ENCODE results near the gene WDTC1. TPM values are rescaled to one million over a fixed set of nuclear protein-coding genes. Genes with fewer than 3 reads are reported as not detected.

WDTC1 gene
- total and polyA plus RNA-seq, 9 of the 15 experiments (the other 6 are each of a cell fraction or from before 2014, with no cell fraction given): 0.18 to 32.3 (median 8.8) TPM

DNA sequence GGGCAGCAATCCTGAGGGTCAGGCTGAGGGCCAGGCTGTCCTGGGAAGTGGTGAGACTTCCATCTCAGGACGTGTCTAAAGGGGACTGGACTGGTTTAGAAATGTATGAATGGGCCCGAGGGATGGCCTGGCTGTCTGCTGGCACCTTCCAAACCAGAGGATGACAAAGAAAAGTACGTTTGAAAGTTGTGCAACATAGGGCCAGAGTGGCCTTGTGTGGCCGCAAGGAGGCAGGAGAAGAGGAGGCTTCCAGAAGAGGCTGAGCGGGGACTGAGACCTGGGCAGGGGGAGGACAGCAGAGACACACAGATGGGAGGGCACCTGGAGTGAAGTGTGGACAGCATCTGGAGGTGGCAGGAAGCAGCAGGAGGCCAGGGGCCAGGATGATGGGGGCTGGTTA, 104.8 kb downstream of the WDTC1 start:
- ChIA-PET CTCF (ENCODE audit: low intra/inter-chr PET ratio) (no interaction called here), POLR2A (interaction anchor here (0.6 to 4.2 kb wide), 9 partner anchors 10 to 598 kb away, joined by 3 to 23 read pairs (median 4); no protein-coding TSS in a partner anchor)
- Histone ChIP-seq H3K27me3 (ENCODE audit: control insufficient read depth in 2 of 2, insufficient read depth in 2 of 2, low read length in 2 of 2) (no peaks in the 10 kb centered on the region), H3K79me2 (ENCODE audit: control insufficient read depth, insufficient read depth, low read length) (no peaks in the 10 kb centered on the region; the same call in 2 of the 3 replicates), H3K4me2 (ENCODE audit: insufficient read depth, low read length) (no peak overlapping the region), H3K9me1 (ENCODE audit: control insufficient read depth, insufficient read depth, low read length) (no peaks in the 10 kb centered on the region), H3K9me3 (replicated peaks; ENCODE audit: control insufficient read depth, insufficient read depth, low read depth, low read length) (no peaks in the 10 kb centered on the region), H3K4me1 (replicated peaks in 1 of 2; ENCODE audit: control insufficient read depth in 2 of 2, insufficient read depth in 2 of 2, low read length in 2 of 2) (peaks cover 24 to 26% of the 10 kb centered on the region in 2 experiments), H3K9ac (ENCODE audit: insufficient read depth in 1 of 2, low read depth in 2 of 2, low read length in 2 of 2) (no peak overlapping the region; a peak in 1 of 4 replicates), H3K36me3 (ENCODE audit: control insufficient read depth, insufficient read depth, low read length) (peaks cover 27% of the 10 kb centered on the region; the same call in 2 of the 3 replicates), H2AFZ (ENCODE audit: low read depth, low read length) (no peak overlapping the region), H4K20me1 (replicated peaks; ENCODE audit: control insufficient read depth, insufficient read depth, low read length) (no peaks in the 10 kb centered on the region), H3K4me3 (no peak overlapping the region), H3K27ac (ENCODE audit: extremely low read depth, low read depth, low read length) (no peak overlapping the region)
- in situ Hi-C loops (cut with MboI): no loop called here
- TF ChIP-seq, protein P1, sequence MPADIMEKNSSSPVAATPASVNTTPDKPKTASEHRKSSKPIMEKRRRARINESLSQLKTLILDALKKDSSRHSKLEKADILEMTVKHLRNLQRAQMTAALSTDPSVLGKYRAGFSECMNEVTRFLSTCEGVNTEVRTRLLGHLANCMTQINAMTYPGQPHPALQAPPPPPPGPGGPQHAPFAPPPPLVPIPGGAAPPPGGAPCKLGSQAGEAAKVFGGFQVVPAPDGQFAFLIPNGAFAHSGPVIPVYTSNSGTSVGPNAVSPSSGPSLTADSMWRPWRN (IDR thresholded peaks at IDR 0.05; ENCODE audit: low read depth): no peak
- TF ChIP-seq ZNF561 (CRISPR knock-in tag; conservative IDR thresholded peaks at IDR 0.05) (no peak), CEBPB (tag; IDR thresholded peaks at IDR 0.05) (peak; percentile 89), RBM39 (optimal IDR thresholded peaks at IDR 0.05; ENCODE audit: low read depth, low read length) (peak; percentile 1), SMARCA5 (IDR thresholded peaks at IDR 0.05) (0 out of 2 replicates have a peak, but pooled peaks have one; percentile 26), CEBPG (CRISPR knock-in tag; IDR thresholded peaks at IDR 0.05) (peak; percentile 79), CEBPG (tag; conservative IDR thresholded peaks at IDR 0.05 in 1 of 2, IDR thresholded peaks at IDR 0.05 in 1 of 2) (0 out of 4 replicates have a peak, but pooled peaks of 1 of the 2 experiments have one; percentile 34)
- 42% methylated on average over 5 of the region's 5 CpGs for WGBS (ENCODE audit: insufficient coverage, low coverage, missing lambda C conversion rate)
- no peak for DNase-seq (ENCODE audit: extremely low read depth in 1 of 4, low spot score in 3 of 4)
- intact Hi-C loops (cut with micrococcal nuclease): no loop called here
- ATAC-seq: no peak
- no TSS peak for BruUV-seq (replicated peaks)
- no peak for FAIRE-seq

Measured in K562 (cell line).